ENCODE results near the gene PDPR. TPM values are rescaled to one million over a fixed set of nuclear protein-coding genes. Genes with fewer than 3 reads are reported as not detected.
"Not testable (repeated sequence)": the region's sequence is repeated elsewhere in the genome, so short reads cannot be mapped to it uniquely, and the experiment has no call there.

Gene PDPR
- total and polyA plus RNA-seq, 2 experiments from 2014 or later, result 6.8 to 16.7 TPM

GRCh38 chr16:70151941-70152509 is 37.9 kb downstream of the PDPR start:
- Histone ChIP-seq H2AFZ (no peak overlapping the region), H3K4me1 (ENCODE audit: insufficient read depth) (peaks cover 13% of the 10 kb centered on the region), H3K4me2 (peak overlapping the region; percentile 68), H3K79me2 (no peaks in the 10 kb centered on the region), H3K9me2 (replicated peaks; ENCODE audit: insufficient read depth) (no peaks in the 10 kb centered on the region), H3K9me3 (ENCODE audit: low read depth) (no peaks in the 10 kb centered on the region), H4K20me1 (ENCODE audit: insufficient read depth, poor library complexity, severe bottlenecking) (no peaks in the 10 kb centered on the region), H3K27ac (peak overlapping the region; percentile 88), H3K36me3 (replicated peaks; ENCODE audit: insufficient read depth, low read depth) (no peaks in the 10 kb centered on the region), H3K4me3 (no peak overlapping the region), H3K27me3 (no peaks in the 10 kb centered on the region)
- TF ChIP-seq EZH2 (IDR thresholded peaks at IDR 0.05; ENCODE audit: borderline replicate concordance), result no peak
- whole genome bisulfite sequencing (ENCODE audit: low lambda C conversion rate, missing lambda C conversion rate), result 92% methylated on average over 17 of the region's 17 CpGs
- DNase-seq (ENCODE audit: low spot score), result peak; percentile 12

GRCh38 chr16:70152578-70153302 is 38.6 kb downstream of the PDPR start:
- no peaks in the 10 kb centered on the region for H3K9me3 ChIP-seq (ENCODE audit: low read depth)
- H3K4me1 ChIP-seq (ENCODE audit: insufficient read depth), result peaks cover 13% of the 10 kb centered on the region
- H3K79me2 ChIP-seq, result no peaks in the 10 kb centered on the region
- peak; percentile 70 for DNase-seq (ENCODE audit: low spot score)
- no peaks in the 10 kb centered on the region for H3K36me3 ChIP-seq (replicated peaks; ENCODE audit: insufficient read depth, low read depth)
- WGBS (ENCODE audit: low lambda C conversion rate, missing lambda C conversion rate), result 75% methylated on average over 13 of the region's 13 CpGs
- no peak overlapping the region for H2AFZ ChIP-seq
- H3K27me3 ChIP-seq, result no peaks in the 10 kb centered on the region
- peak overlapping the region; percentile 88 for H3K27ac ChIP-seq
- no peaks in the 10 kb centered on the region for H3K9me2 ChIP-seq (replicated peaks; ENCODE audit: insufficient read depth)
- peak overlapping the region; percentile 68 for H3K4me2 ChIP-seq
- TF ChIP-seq CTCF (IDR thresholded peaks at IDR 0.05; ENCODE audit: poor library complexity), result no peak
- TF ChIP-seq EZH2 (IDR thresholded peaks at IDR 0.05; ENCODE audit: borderline replicate concordance), result no peak
- no peak for TF ChIP-seq EZH2phosphoT487 (IDR thresholded peaks at IDR 0.05; ENCODE audit: low read depth, severe bottlenecking, unreplicated experiment)
- H4K20me1 ChIP-seq (ENCODE audit: insufficient read depth, poor library complexity, severe bottlenecking), result no peaks in the 10 kb centered on the region
- H3K4me3 ChIP-seq, result no peak overlapping the region

- H3K4me1 ChIP-seq (ENCODE audit: insufficient read depth), result peaks cover 13% of the 10 kb centered on the region
- not testable (repeated sequence) for H3K36me3 ChIP-seq (replicated peaks; ENCODE audit: insufficient read depth, low read depth); H3K9me3 ChIP-seq (ENCODE audit: low read depth); H4K20me1 ChIP-seq (ENCODE audit: insufficient read depth, poor library complexity, severe bottlenecking); H3K79me2 ChIP-seq; H3K4me3 ChIP-seq; DNase-seq (ENCODE audit: low spot score); H3K27ac ChIP-seq; H3K9me2 ChIP-seq (replicated peaks; ENCODE audit: insufficient read depth); H3K4me2 ChIP-seq; H3K27me3 ChIP-seq; H2AFZ ChIP-seq
- WGBS (ENCODE audit: low lambda C conversion rate, missing lambda C conversion rate), result 98% methylated on average over 10 of the region's 10 CpGs
Observed at GRCh38 chr16:70154736-70155135, 40.6 kb downstream of the PDPR start.

- H3K79me2 ChIP-seq, result no peaks in the 10 kb centered on the region
- H3K36me3 ChIP-seq (replicated peaks; ENCODE audit: insufficient read depth, low read depth), result no peaks in the 10 kb centered on the region
- no peaks in the 10 kb centered on the region for H3K9me3 ChIP-seq (ENCODE audit: low read depth)
- peaks cover 13% of the 10 kb centered on the region for H3K4me1 ChIP-seq (ENCODE audit: insufficient read depth)
- no peak for DNase-seq (ENCODE audit: low spot score)
- H3K27ac ChIP-seq, result no peak overlapping the region
- no peak for TF ChIP-seq EZH2 (IDR thresholded peaks at IDR 0.05; ENCODE audit: borderline replicate concordance)
- TF ChIP-seq EZH2phosphoT487 (IDR thresholded peaks at IDR 0.05; ENCODE audit: low read depth, severe bottlenecking, unreplicated experiment), result no peak
- no peak for TF ChIP-seq CTCF (IDR thresholded peaks at IDR 0.05; ENCODE audit: poor library complexity)
- no peaks in the 10 kb centered on the region for H3K9me2 ChIP-seq (replicated peaks; ENCODE audit: insufficient read depth)
- H3K27me3 ChIP-seq, result no peaks in the 10 kb centered on the region
- H3K4me3 ChIP-seq, result no peak overlapping the region
- H4K20me1 ChIP-seq (ENCODE audit: insufficient read depth, poor library complexity, severe bottlenecking), result no peaks in the 10 kb centered on the region
- 95% methylated on average over 29 of the region's 29 CpGs for whole genome bisulfite sequencing (ENCODE audit: low lambda C conversion rate, missing lambda C conversion rate)
- H2AFZ ChIP-seq, result no peak overlapping the region
- H3K4me2 ChIP-seq, result no peak overlapping the region
Observed at GRCh38 chr16:70156207-70156978, 42.3 kb downstream of the PDPR start.
